NCI-H82 (cell line): ENCODE measurements around the gene C14orf132.
"Not testable (repeated sequence)": the region's sequence is repeated elsewhere in the genome, so short reads cannot be mapped to it uniquely, and the experiment has no call there.

Experiments used
- DNase-seq: peaks from one replicate; lab custom pipeline; 2025; lab: John Stamatoyannopoulos, UW

C14orf132 gene

GRCh38 chr14:96059519-96060135 lies 20.5 kb downstream of the C14orf132 start:
- no peak for DNase-seq

GRCh38 chr14:96060186-96060933 lies 21.2 kb downstream of the C14orf132 start:
- DNase-seq = no peak

- DNase-seq = no peak
These were observed 22.8 kb downstream of the C14orf132 start for GRCh38 chr14:96062010-96062409.

GRCh38 chr14:96062506-96062905 lies 23.3 kb downstream of the C14orf132 start:
- no peak for DNase-seq

- no peak for DNase-seq
These were observed 25.7 kb downstream of the C14orf132 start for GRCh38 chr14:96064866-96065265.

GRCh38 chr14:96065661-96066459 lies 26.7 kb downstream of the C14orf132 start:
- peak; percentile 19 for DNase-seq

GRCh38 chr14:96066976-96067375 lies 27.8 kb downstream of the C14orf132 start:
- no peak for DNase-seq

GRCh38 chr14:96067985-96068930 lies 29.1 kb downstream of the C14orf132 start:
- DNase-seq = no peak

GRCh38 chr14:96069421-96069820 lies 30.3 kb downstream of the C14orf132 start:
- no peak for DNase-seq

GRCh38 chr14:96071561-96071960 lies 32.4 kb downstream of the C14orf132 start:
- no peak for DNase-seq

- DNase-seq = no peak
These were observed 32.9 kb downstream of the C14orf132 start for GRCh38 chr14:96072076-96072475.

GRCh38 chr14:96072746-96073145 lies 33.6 kb downstream of the C14orf132 start:
- no peak for DNase-seq

GRCh38 chr14:96073260-96074039 lies 34.3 kb downstream of the C14orf132 start:
- not testable (repeated sequence) for DNase-seq

- no peak for DNase-seq
These were observed 38.9 kb downstream of the C14orf132 start for GRCh38 chr14:96077983-96078624.

GRCh38 chr14:96078625-96079016 lies 39.5 kb downstream of the C14orf132 start:
- DNase-seq = no peak

GRCh38 chr14:96079066-96079465 lies 39.9 kb downstream of the C14orf132 start:
- no peak for DNase-seq

GRCh38 chr14:96080571-96080970 lies 41.4 kb downstream of the C14orf132 start:
- no peak for DNase-seq

GRCh38 chr14:96081224-96081623 lies 42.1 kb downstream of the C14orf132 start:
- DNase-seq = no peak

- no peak for DNase-seq
These were observed 42.7 kb downstream of the C14orf132 start for GRCh38 chr14:96081767-96082400.
